ENCODE results near the gene PKP3.

DNA sequence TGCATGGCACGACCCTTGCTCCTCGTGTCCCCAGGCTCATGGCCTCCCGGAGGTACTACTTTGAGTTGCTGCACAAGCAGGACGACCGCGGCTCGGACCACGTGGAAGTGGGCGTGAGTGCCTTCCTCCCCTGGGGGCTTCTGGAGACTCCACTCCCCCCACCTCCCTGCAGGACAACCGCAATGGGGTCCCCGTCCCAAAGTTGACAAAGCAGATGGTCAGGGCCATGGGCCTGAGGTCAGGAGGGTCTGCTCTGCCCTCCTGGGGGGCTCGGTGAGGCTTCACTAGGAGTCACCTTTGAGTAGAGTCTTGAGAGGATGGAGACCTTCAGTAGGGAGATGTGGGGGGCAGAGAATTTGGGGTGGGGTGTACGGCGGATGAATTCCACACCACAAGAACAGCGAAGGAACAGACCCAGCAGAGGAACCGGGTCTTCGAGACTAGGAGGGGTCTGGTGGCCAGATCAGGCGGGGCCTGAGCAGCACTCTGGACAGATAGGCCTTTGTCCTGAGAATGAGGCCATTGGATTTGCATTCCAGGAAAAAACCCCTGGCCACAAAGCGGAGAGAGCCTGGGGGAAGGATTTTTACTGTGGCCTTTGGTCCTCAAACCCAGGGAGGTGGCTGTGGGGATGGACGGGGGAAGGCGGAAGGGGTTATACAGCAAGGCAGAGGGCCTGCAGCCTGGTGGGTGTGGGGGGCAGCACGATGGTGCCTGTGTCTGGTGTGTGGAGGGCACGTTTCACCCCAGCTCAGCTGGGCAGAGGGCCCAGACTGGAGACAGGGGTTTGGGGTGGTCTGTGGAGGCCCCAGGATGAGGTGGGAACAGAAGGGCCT, 20.1 kb upstream of the PKP3 start:
- TF ChIP-seq, protein P1, sequence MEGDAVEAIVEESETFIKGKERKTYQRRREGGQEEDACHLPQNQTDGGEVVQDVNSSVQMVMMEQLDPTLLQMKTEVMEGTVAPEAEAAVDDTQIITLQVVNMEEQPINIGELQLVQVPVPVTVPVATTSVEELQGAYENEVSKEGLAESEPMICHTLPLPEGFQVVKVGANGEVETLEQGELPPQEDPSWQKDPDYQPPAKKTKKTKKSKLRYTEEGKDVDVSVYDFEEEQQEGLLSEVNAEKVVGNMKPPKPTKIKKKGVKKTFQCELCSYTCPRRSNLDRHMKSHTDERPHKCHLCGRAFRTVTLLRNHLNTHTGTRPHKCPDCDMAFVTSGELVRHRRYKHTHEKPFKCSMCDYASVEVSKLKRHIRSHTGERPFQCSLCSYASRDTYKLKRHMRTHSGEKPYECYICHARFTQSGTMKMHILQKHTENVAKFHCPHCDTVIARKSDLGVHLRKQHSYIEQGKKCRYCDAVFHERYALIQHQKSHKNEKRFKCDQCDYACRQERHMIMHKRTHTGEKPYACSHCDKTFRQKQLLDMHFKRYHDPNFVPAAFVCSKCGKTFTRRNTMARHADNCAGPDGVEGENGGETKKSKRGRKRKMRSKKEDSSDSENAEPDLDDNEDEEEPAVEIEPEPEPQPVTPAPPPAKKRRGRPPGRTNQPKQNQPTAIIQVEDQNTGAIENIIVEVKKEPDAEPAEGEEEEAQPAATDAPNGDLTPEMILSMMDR (IDR thresholded peaks at IDR 0.05), result no peak
- TF ChIP-seq POLR2A (IDR thresholded peaks at IDR 0.05) (no peak), EP300 (IDR thresholded peaks at IDR 0.05) (no peak)

Data from sigmoid colon (tissue), 4 donors.